Panc1 (cell line): ENCODE data around the gene ARFRP1.

Source experiments
- POLR2AphosphoS5 ChIP-seq: IDR thresholded peaks from 2 replicates; pipeline ENCODE4 v1.6.1; 2012; ENCODE audit warnings: mild to moderate bottlenecking, low read depth, low read length, moderate library complexity
- SIN3A ChIP-seq: IDR thresholded peaks from 2 replicates; pipeline ENCODE4 v1.6.1; 2012; ENCODE audit warnings: low read depth, mild to moderate bottlenecking, low read length, moderate library complexity, borderline replicate concordance; ENCODE audit not compliant: insufficient read depth
- TCF7L2 ChIP-seq: IDR thresholded peaks from 2 replicates; pipeline ENCODE4 v1.6.1; 2011; ENCODE audit warnings: mild to moderate bottlenecking, low read depth, low read length, inconsistent platforms
- TF ChIP-seq, protein P1 (sequence below): fragments of 450-650 bp; IDR thresholded peaks from 2 replicates; pipeline ENCODE4 v1.5.1; 2017; ENCODE audit warnings: mild to moderate bottlenecking
- TF ChIP-seq, protein P2 (sequence below), 2 experiments: IDR thresholded peaks; 2 replicates each; pipeline ENCODE4 v1.6.1; 2011 to 2012; ENCODE audit warnings: low read depth in 2 of 2, control low read depth in 1 of 2, low read length in 1 of 2, mild to moderate bottlenecking in 1 of 2, moderate library complexity in 1 of 2; ENCODE audit not compliant: insufficient read depth in 1 of 2

GRCh38 chr20:63703976-63704748 lies 3.6 kb downstream of the ARFRP1 start:
- TF ChIP-seq, protein P1, sequence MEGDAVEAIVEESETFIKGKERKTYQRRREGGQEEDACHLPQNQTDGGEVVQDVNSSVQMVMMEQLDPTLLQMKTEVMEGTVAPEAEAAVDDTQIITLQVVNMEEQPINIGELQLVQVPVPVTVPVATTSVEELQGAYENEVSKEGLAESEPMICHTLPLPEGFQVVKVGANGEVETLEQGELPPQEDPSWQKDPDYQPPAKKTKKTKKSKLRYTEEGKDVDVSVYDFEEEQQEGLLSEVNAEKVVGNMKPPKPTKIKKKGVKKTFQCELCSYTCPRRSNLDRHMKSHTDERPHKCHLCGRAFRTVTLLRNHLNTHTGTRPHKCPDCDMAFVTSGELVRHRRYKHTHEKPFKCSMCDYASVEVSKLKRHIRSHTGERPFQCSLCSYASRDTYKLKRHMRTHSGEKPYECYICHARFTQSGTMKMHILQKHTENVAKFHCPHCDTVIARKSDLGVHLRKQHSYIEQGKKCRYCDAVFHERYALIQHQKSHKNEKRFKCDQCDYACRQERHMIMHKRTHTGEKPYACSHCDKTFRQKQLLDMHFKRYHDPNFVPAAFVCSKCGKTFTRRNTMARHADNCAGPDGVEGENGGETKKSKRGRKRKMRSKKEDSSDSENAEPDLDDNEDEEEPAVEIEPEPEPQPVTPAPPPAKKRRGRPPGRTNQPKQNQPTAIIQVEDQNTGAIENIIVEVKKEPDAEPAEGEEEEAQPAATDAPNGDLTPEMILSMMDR: no peak
- TF ChIP-seq POLR2AphosphoS5 (no peak), SIN3A (no peak), TCF7L2 (no peak)
- TF ChIP-seq, protein P2, sequence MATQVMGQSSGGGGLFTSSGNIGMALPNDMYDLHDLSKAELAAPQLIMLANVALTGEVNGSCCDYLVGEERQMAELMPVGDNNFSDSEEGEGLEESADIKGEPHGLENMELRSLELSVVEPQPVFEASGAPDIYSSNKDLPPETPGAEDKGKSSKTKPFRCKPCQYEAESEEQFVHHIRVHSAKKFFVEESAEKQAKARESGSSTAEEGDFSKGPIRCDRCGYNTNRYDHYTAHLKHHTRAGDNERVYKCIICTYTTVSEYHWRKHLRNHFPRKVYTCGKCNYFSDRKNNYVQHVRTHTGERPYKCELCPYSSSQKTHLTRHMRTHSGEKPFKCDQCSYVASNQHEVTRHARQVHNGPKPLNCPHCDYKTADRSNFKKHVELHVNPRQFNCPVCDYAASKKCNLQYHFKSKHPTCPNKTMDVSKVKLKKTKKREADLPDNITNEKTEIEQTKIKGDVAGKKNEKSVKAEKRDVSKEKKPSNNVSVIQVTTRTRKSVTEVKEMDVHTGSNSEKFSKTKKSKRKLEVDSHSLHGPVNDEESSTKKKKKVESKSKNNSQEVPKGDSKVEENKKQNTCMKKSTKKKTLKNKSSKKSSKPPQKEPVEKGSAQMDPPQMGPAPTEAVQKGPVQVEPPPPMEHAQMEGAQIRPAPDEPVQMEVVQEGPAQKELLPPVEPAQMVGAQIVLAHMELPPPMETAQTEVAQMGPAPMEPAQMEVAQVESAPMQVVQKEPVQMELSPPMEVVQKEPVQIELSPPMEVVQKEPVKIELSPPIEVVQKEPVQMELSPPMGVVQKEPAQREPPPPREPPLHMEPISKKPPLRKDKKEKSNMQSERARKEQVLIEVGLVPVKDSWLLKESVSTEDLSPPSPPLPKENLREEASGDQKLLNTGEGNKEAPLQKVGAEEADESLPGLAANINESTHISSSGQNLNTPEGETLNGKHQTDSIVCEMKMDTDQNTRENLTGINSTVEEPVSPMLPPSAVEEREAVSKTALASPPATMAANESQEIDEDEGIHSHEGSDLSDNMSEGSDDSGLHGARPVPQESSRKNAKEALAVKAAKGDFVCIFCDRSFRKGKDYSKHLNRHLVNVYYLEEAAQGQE (IDR thresholded peaks at IDR 0.05; ENCODE audit: insufficient read depth in 1 of 2, low read depth in 2 of 2, low read length in 1 of 2): no peak
